ENCODE measurements around the gene RASGRP1. TPM values are rescaled to one million over a fixed set of nuclear protein-coding genes. Genes with fewer than 3 reads are reported as not detected.

The RASGRP1 gene
- total RNA-seq, 1 experiment from 2014 or later: 1.6 TPM

DNA sequence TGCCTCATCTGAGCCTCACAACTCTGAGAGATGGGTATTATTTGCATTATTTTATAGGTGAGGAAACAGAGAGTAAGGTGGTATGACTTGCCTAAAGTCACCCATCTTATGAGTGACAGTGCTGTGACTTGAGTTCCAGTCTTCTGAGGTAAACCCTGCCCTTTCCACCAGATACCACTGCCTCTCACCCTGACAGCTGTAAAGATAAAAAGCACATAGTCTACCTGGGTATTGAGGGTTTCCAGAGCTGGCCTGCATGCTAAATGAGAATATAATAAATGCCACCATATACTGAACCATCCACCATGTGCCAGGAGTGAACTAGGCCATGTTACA is 25.6 kb downstream of the RASGRP1 start:
- no peaks in the 10 kb centered on the region for H3K27me3 ChIP-seq (ENCODE audit: insufficient read depth, low read length)
- H3K36me3 ChIP-seq (ENCODE audit: control insufficient read depth in 1 of 2, insufficient read depth in 2 of 2, low read length in 2 of 2): no peaks in the 10 kb centered on the region
- TF ChIP-seq POLR2A (IDR thresholded peaks at IDR 0.05; ENCODE audit: borderline replicate concordance, extremely low read depth, insufficient read depth, insufficient read length) (no peak), SRF (IDR thresholded peaks at IDR 0.05; ENCODE audit: low read depth) (no peak), EGR1 (IDR thresholded peaks at IDR 0.05; ENCODE audit: low read depth) (no peak), CBX3 (IDR thresholded peaks at IDR 0.05; ENCODE audit: low read depth) (no peak), YY1 (IDR thresholded peaks at IDR 0.05; ENCODE audit: extremely low read depth, insufficient replicate concordance, low read depth, low read length) (no peak), EZH2 (IDR thresholded peaks at IDR 0.05) (no peak), CEBPB (IDR thresholded peaks at IDR 0.05; ENCODE audit: low read depth) (no peak), JUND (IDR thresholded peaks at IDR 0.05) (no peak), EZH2phosphoT487 (IDR thresholded peaks at IDR 0.05; ENCODE audit: borderline replicate concordance) (no peak), TCF7L2 (IDR thresholded peaks at IDR 0.05; ENCODE audit: borderline replicate concordance, extremely low read depth, insufficient read depth, insufficient read length) (no peak)
- TF ChIP-seq, protein P1, sequence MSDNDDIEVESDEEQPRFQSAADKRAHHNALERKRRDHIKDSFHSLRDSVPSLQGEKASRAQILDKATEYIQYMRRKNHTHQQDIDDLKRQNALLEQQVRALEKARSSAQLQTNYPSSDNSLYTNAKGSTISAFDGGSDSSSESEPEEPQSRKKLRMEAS (IDR thresholded peaks at IDR 0.05): no peak
- no peaks in the 10 kb centered on the region for H4K20me1 ChIP-seq (ENCODE audit: insufficient read depth)
- H3K79me2 ChIP-seq (ENCODE audit: insufficient read depth, low read length): no peaks in the 10 kb centered on the region
- H3K27ac ChIP-seq (ENCODE audit: low read depth, low read length): no peak overlapping the region
- no peak overlapping the region for H2AFZ ChIP-seq (ENCODE audit: low read depth, low read length, poor library complexity, severe bottlenecking)
- no peak overlapping the region for H3K9ac ChIP-seq (ENCODE audit: low read length)
- RAD21 ChIA-PET (ENCODE audit: low non-redundant PET in 1 of 2, low total read pairs in 2 of 2, uncharacterized antibody in 2 of 2, unreplicated experiment in 2 of 2): no interaction called here
- H3K9me2 ChIP-seq (ENCODE audit: insufficient read depth): no peaks in the 10 kb centered on the region
- H3K4me1 ChIP-seq (ENCODE audit: control insufficient read depth in 1 of 2, insufficient read depth in 2 of 2, low read length in 2 of 2): no peaks in the 10 kb centered on the region
- ATAC-seq: no peak
- intact Hi-C loops (cut with micrococcal nuclease): no loop called here
- CTCF ChIA-PET: interaction anchor here (1.4 kb wide), 1 partner anchor 25 kb away, joined by 3 read pairs; no protein-coding TSS in a partner anchor
- H3K4me2 ChIP-seq (ENCODE audit: low read length): no peak overlapping the region
- BruUV-seq (replicated peaks): no TSS peak
- H3K9me3 ChIP-seq (ENCODE audit: control insufficient read depth in 1 of 2, insufficient read depth in 1 of 2, low read depth in 1 of 2, low read length in 2 of 2): no peaks in the 10 kb centered on the region
- DNase-seq (ENCODE audit: low read depth, low spot score): no peak
- POLR2A ChIA-PET: no interaction called here
- no peak overlapping the region for H3K4me3 ChIP-seq (replicated peaks in 1 of 2; ENCODE audit: low read depth in 1 of 2, low read length in 2 of 2)

DNA sequence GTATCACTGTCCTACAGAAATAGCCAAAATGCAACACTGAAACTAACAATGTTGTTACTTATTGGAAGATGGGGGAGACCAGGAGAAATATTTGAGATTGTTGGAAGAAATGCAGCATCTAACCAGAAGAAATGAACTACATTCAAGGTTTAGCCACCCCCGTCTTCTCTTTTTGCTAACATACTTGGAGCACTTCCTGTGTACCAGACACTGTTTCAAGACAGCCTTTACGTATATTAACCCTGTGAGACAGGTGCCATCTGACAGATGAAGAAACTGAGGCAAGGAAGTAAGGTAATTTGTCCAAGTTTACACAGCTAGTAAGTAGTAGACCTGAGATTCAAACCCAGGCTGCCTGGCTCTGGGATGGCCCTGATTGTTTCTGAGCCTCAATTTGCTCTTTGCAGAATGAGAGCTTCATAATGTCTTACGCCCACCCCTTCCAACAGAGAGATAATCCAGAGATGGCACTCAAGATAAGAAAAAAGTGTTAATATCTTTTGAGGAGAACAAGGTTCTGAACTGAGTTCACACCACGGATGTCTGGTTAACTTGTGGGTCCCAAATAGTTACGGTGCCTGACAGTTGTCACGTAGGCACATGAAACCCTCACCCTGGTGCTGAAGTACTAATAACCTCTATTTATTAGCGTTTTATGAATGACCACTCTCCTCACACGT is 26.1 kb downstream of the RASGRP1 start:
- Histone ChIP-seq H3K79me2 (ENCODE audit: insufficient read depth, low read length) (no peaks in the 10 kb centered on the region), H3K27me3 (ENCODE audit: insufficient read depth, low read length) (no peaks in the 10 kb centered on the region), H3K9ac (ENCODE audit: low read length) (no peak overlapping the region), H3K36me3 (ENCODE audit: control insufficient read depth in 1 of 2, insufficient read depth in 2 of 2, low read length in 2 of 2) (no peaks in the 10 kb centered on the region), H3K27ac (ENCODE audit: low read depth, low read length) (no peak overlapping the region), H3K4me2 (ENCODE audit: low read length) (no peak overlapping the region), H3K9me2 (ENCODE audit: insufficient read depth) (no peaks in the 10 kb centered on the region), H3K4me3 (replicated peaks in 1 of 2; ENCODE audit: low read depth in 1 of 2, low read length in 2 of 2) (no peak overlapping the region), H2AFZ (ENCODE audit: low read depth, low read length, poor library complexity, severe bottlenecking) (no peak overlapping the region), H3K9me3 (ENCODE audit: control insufficient read depth in 1 of 2, insufficient read depth in 1 of 2, low read depth in 1 of 2, low read length in 2 of 2) (no peaks in the 10 kb centered on the region), H3K4me1 (ENCODE audit: control insufficient read depth in 1 of 2, insufficient read depth in 2 of 2, low read length in 2 of 2) (no peaks in the 10 kb centered on the region), H4K20me1 (ENCODE audit: insufficient read depth) (no peaks in the 10 kb centered on the region)
- RAD21 ChIA-PET (ENCODE audit: low non-redundant PET in 1 of 2, low total read pairs in 2 of 2, uncharacterized antibody in 2 of 2, unreplicated experiment in 2 of 2): no interaction called here
- intact Hi-C loops (cut with micrococcal nuclease): no loop called here
- no TSS peak for BruUV-seq (replicated peaks)
- no peak for DNase-seq (ENCODE audit: low read depth, low spot score)
- CTCF ChIA-PET: interaction anchor here (1.4 kb wide), 1 partner anchor 26 kb away, joined by 3 read pairs; no protein-coding TSS in a partner anchor
- POLR2A ChIA-PET: no interaction called here
- ATAC-seq: no peak
- TF ChIP-seq YY1 (IDR thresholded peaks at IDR 0.05; ENCODE audit: extremely low read depth, insufficient replicate concordance, low read depth, low read length) (no peak), TCF7L2 (IDR thresholded peaks at IDR 0.05; ENCODE audit: borderline replicate concordance, extremely low read depth, insufficient read depth, insufficient read length) (no peak), SRF (IDR thresholded peaks at IDR 0.05; ENCODE audit: low read depth) (no peak), SIN3A (IDR thresholded peaks at IDR 0.05; ENCODE audit: low read depth) (no peak), CBX3 (IDR thresholded peaks at IDR 0.05; ENCODE audit: low read depth) (no peak), SP1 (IDR thresholded peaks at IDR 0.05; ENCODE audit: low read depth) (no peak), ZFX (IDR thresholded peaks at IDR 0.05) (no peak)

Measured in HCT116 (cell line).